H1 (cell line): ENCODE results near the gene APBA3. TPM values are rescaled to one million over a fixed set of nuclear protein-coding genes. Genes with fewer than 3 reads are reported as not detected.

Experiments
- CTCF ChIA-PET: fragments of 300-600 bp; sonication (Branson Sonifier 250); formaldehyde crosslinking; loops from one replicate; lab custom pipeline; 2021; ENCODE audit not compliant: partially characterized antibody; lab: Charles Lee
- POLR2A ChIA-PET: fragments of 300-600 bp; sonication (Branson Sonifier 250); formaldehyde crosslinking; loops from one replicate; lab custom pipeline; 2021; ENCODE audit warnings: inconsistent platforms; ENCODE audit not compliant: partially characterized antibody; lab: Charles Lee
- DNase-seq, 2 experiments: peaks; one replicate each; pipeline versions ENCODE4 v3.0.0 to v3.0.0-alpha.2; 2010 to 2022; ENCODE audit warnings: low spot score in 2 of 2, low read depth in 1 of 2, mixed read lengths in 1 of 2
- FAIRE-seq: peaks from 2 replicates; lab custom pipeline; 2011; peaks lifted over from hg19 to GRCh38; lab: Jason Lieb, UNC
- H2AFZ ChIP-seq: 2 replicates; pipeline ENCODE4 v1.8.1; 2012; ENCODE audit warnings: low read length, inconsistent platforms
- H2AK5ac ChIP-seq: 2 replicates; pipeline ENCODE4 v1.6.1; 2013; ENCODE audit warnings: low read depth, low read length
- H2BK120ac ChIP-seq: replicated peaks from 2 replicates; pipeline ENCODE3; 2013; ENCODE audit warnings: low read depth, low read length, inconsistent platforms
- H2BK12ac ChIP-seq: 2 replicates; pipeline ENCODE4 v1.6.1; 2013; ENCODE audit warnings: low read depth, low read length
- H2BK15ac ChIP-seq: 2 replicates; pipeline ENCODE4 v1.6.1; 2013; ENCODE audit warnings: low read length
- H2BK20ac ChIP-seq: 2 replicates; pipeline ENCODE4 v1.6.1; 2013; ENCODE audit warnings: low read length
- H2BK5ac ChIP-seq: 2 replicates; pipeline ENCODE4 v1.6.1; 2013; ENCODE audit warnings: low read depth, low read length
- H3K14ac ChIP-seq: 2 replicates; pipeline ENCODE4 v1.6.1; 2013; ENCODE audit warnings: inconsistent platforms; ENCODE audit not compliant: insufficient read length
- H3K18ac ChIP-seq: 2 replicates; pipeline ENCODE4 v1.6.1; 2013; ENCODE audit warnings: low read length; ENCODE audit errors: extremely low read depth
- H3K23ac ChIP-seq: 2 replicates; pipeline ENCODE4 v1.6.1; 2013; ENCODE audit warnings: inconsistent platforms; ENCODE audit not compliant: insufficient read length
- H3K23me2 ChIP-seq: 2 replicates; pipeline ENCODE4 v1.6.1; 2013; ENCODE audit warnings: low read depth, low read length
- H3K27ac ChIP-seq: 2 replicates; pipeline ENCODE4 v1.6.1; 2011; ENCODE audit warnings: low read depth, low read length, inconsistent platforms
- H3K27me3 ChIP-seq, 4 experiments: replicated peaks in 1 of 4; 1 replicate in 1 of 4; 2 replicates in 3 of 4; pipeline versions ENCODE4 v1.6.1 to v1.8.1; 2011 to 2013; ENCODE audit warnings: low read length in 3 of 4, mild to moderate bottlenecking in 3 of 4, inconsistent platforms in 2 of 4, mixed read lengths in 2 of 4, moderate library complexity in 1 of 4; ENCODE audit not compliant: control insufficient read depth in 3 of 4, insufficient read depth in 3 of 4; ENCODE audit errors: extremely low read depth in 1 of 4
- H3K36me3 ChIP-seq, 4 experiments: 2 replicates each; pipeline versions ENCODE4 v1.6.1 to v1.8.1; 2011 to 2013; ENCODE audit warnings: mild to moderate bottlenecking in 4 of 4, low read length in 3 of 4, moderate library complexity in 2 of 4, control low read depth in 1 of 4, inconsistent platforms in 1 of 4; ENCODE audit not compliant: insufficient read depth in 4 of 4, control insufficient read depth in 2 of 4
- H3K4ac ChIP-seq: replicated peaks from 2 replicates; pipeline ENCODE3; 2013; ENCODE audit warnings: low read length, low read depth, mixed read lengths, inconsistent platforms; ENCODE audit not compliant: insufficient read length
- H3K4me1 ChIP-seq, 4 experiments: replicated peaks in 1 of 4; 1 replicate in 1 of 4; 2 replicates in 3 of 4; pipeline versions ENCODE4 v1.6.1 to v1.8.1; 2011 to 2013; ENCODE audit warnings: low read length in 3 of 4, inconsistent platforms in 2 of 4, mixed read lengths in 1 of 4; ENCODE audit not compliant: insufficient read depth in 4 of 4, control insufficient read depth in 3 of 4
- H3K4me2 ChIP-seq, 2 experiments: 2 replicates each; pipeline versions ENCODE4 v1.6.1 to v1.8.1; 2011 to 2013; ENCODE audit warnings: low read depth in 2 of 2, low read length in 2 of 2, control low read depth in 1 of 2, inconsistent platforms in 1 of 2, mild to moderate bottlenecking in 1 of 2; ENCODE audit not compliant: insufficient read depth in 1 of 2
- H3K4me3 ChIP-seq, 4 experiments: fragments of 200-600, 300-600 bp in 1 of 4; sonication (generic), shearing (Covaris generic), sonication (Bioruptor Twin) in 1 of 4; 2 replicates each; pipeline versions ENCODE4 v1.5.1 to v1.8.1; 2011 to 2016; ENCODE audit warnings: low read length in 4 of 4, low read depth in 3 of 4, control low read depth in 2 of 4, inconsistent platforms in 2 of 4, mild to moderate bottlenecking in 2 of 4, mixed read lengths in 1 of 4, moderate library complexity in 1 of 4; ENCODE audit not compliant: insufficient read depth in 2 of 4; ENCODE audit errors: extremely low read depth in 1 of 4
- H3K56ac ChIP-seq: replicated peaks from 2 replicates; pipeline ENCODE3; 2013; ENCODE audit warnings: low read depth, mild to moderate bottlenecking, mixed read lengths, low read length, inconsistent platforms; ENCODE audit not compliant: insufficient read length
- H3K79me1 ChIP-seq: 2 replicates; pipeline ENCODE4 v1.6.1; 2013; ENCODE audit warnings: low read depth, low read length, control low read depth
- H3K79me2 ChIP-seq, 2 experiments: 2 replicates each; pipeline versions ENCODE4 v1.6.1 to v1.8.1; 2012 to 2013; ENCODE audit warnings: low read length in 2 of 2, mild to moderate bottlenecking in 2 of 2, inconsistent platforms in 1 of 2; ENCODE audit not compliant: insufficient read depth in 2 of 2, control insufficient read depth in 1 of 2
- H3K9ac ChIP-seq, 4 experiments: replicated peaks in 1 of 4; 1 replicate in 1 of 4; 2 replicates in 3 of 4; pipeline versions ENCODE4 v1.6.1 to v1.8.1; 2011 to 2013; ENCODE audit warnings: low read depth in 3 of 4, low read length in 3 of 4, control low read depth in 2 of 4, mild to moderate bottlenecking in 2 of 4, moderate library complexity in 2 of 4, inconsistent platforms in 1 of 4; ENCODE audit errors: extremely low read depth in 1 of 4
- H3K9me3 ChIP-seq, 2 experiments: 2 replicates each; pipeline versions ENCODE4 v1.6.1 to v1.8.1; 2012 to 2013; ENCODE audit warnings: mild to moderate bottlenecking in 2 of 2, moderate library complexity in 2 of 2, control low read depth in 1 of 2, inconsistent platforms in 1 of 2, low read depth in 1 of 2, low read length in 1 of 2, mixed read lengths in 1 of 2; ENCODE audit not compliant: insufficient read depth in 2 of 2
- H4K20me1 ChIP-seq, 2 experiments: replicated peaks in 1 of 2; 2 replicates each; pipeline versions ENCODE3 to v1.8.1; 2011 to 2013; ENCODE audit warnings: inconsistent platforms in 2 of 2, low read length in 2 of 2, mild to moderate bottlenecking in 1 of 2; ENCODE audit not compliant: insufficient read depth in 2 of 2, control insufficient read depth in 1 of 2
- H4K5ac ChIP-seq: 2 replicates; pipeline ENCODE4 v1.6.1; 2013; ENCODE audit warnings: low read length, low read depth, mixed read lengths, inconsistent platforms; ENCODE audit not compliant: insufficient read length
- H4K8ac ChIP-seq: 2 replicates; pipeline ENCODE4 v1.8.0; 2013; ENCODE audit warnings: mild to moderate bottlenecking, moderate library complexity, low read length, inconsistent platforms; ENCODE audit not compliant: insufficient read depth; ENCODE audit errors: extremely low read depth
- H4K91ac ChIP-seq: replicated peaks from 2 replicates; pipeline ENCODE3; 2013; ENCODE audit warnings: low read length, mixed read lengths, inconsistent platforms; ENCODE audit not compliant: insufficient read length
- BRCA1 ChIP-seq: IDR thresholded peaks from 2 replicates; pipeline ENCODE4 v1.6.1; 2012; ENCODE audit warnings: low read depth, low read length, improper control_type of control experiment
- CEBPB ChIP-seq: IDR thresholded peaks from 2 replicates; pipeline ENCODE4 v1.6.1; 2012; ENCODE audit warnings: low read depth, low read length
- CHD1 ChIP-seq: IDR thresholded peaks from 2 replicates; pipeline ENCODE4 v1.6.1; 2012; ENCODE audit warnings: low read depth, low read length, improper control_type of control experiment
- CREB1 ChIP-seq: IDR thresholded peaks from 2 replicates; pipeline ENCODE4 v1.6.1; 2012; ENCODE audit warnings: inconsistent platforms
- EZH2 ChIP-seq: fragments of 200-600 bp; sonication (generic); IDR thresholded peaks from 2 replicates; pipeline ENCODE4 v1.7.1; 2012; ENCODE audit warnings: low read depth, mild to moderate bottlenecking, moderate library complexity, low read length, inconsistent platforms; ENCODE audit not compliant: severe bottlenecking
- GABPA ChIP-seq: IDR thresholded peaks from 2 replicates; pipeline ENCODE4 v1.6.1; 2011; ENCODE audit warnings: mild to moderate bottlenecking, low read length, moderate library complexity, borderline replicate concordance; ENCODE audit not compliant: insufficient read depth
- MAFK ChIP-seq: IDR thresholded peaks from 2 replicates; pipeline ENCODE4 v1.6.1; 2012; ENCODE audit warnings: low read depth, mild to moderate bottlenecking, improper control_type of control experiment, low read length
- NANOG ChIP-seq: IDR thresholded peaks from 2 replicates; pipeline ENCODE4 v1.6.1; 2011; ENCODE audit warnings: low read length, low read depth, mild to moderate bottlenecking, inconsistent platforms; ENCODE audit not compliant: insufficient read depth, poor library complexity, severe bottlenecking
- POU5F1 ChIP-seq: IDR thresholded peaks from 2 replicates; pipeline ENCODE4 v1.6.1; 2011; ENCODE audit warnings: low read depth, mild to moderate bottlenecking, low read length, moderate library complexity
- RAD21 ChIP-seq, 2 experiments: IDR thresholded peaks in 1 of 2; conservative IDR thresholded peaks in 1 of 2; 2 replicates each; pipeline ENCODE4 v1.6.1; 2011; ENCODE audit warnings: low read depth in 2 of 2, low read length in 2 of 2, improper control_type of control experiment in 1 of 2, inconsistent platforms in 1 of 2, mild to moderate bottlenecking in 1 of 2, moderate library complexity in 1 of 2
- RXRA ChIP-seq: IDR thresholded peaks from 2 replicates; pipeline ENCODE4 v1.6.1; 2011; ENCODE audit warnings: low read depth, mild to moderate bottlenecking, low read length, moderate library complexity; ENCODE audit not compliant: insufficient read depth
- SIRT6 ChIP-seq: IDR thresholded peaks from one replicate; pipeline ENCODE4 v1.7.1; 2012; ENCODE audit warnings: low read length, inconsistent platforms
- ZNF274 ChIP-seq: IDR thresholded peaks from 2 replicates; pipeline ENCODE4 v1.7.0; 2012; ENCODE audit warnings: low read length, borderline replicate concordance; ENCODE audit errors: extremely low read depth
- WGBS, 2 experiments: shearing (Covaris generic) in 1 of 2; methylation state at CpG; one replicate each; pipeline versions ENCODE4 v1.1.6 to v1.1.7; 2013 to 2015; ENCODE audit warnings: low lambda C conversion rate in 2 of 2, mixed read lengths in 2 of 2, inconsistent platforms in 1 of 2, low coverage in 1 of 2, missing lambda C conversion rate in 1 of 2; ENCODE audit not compliant: insufficient replicate concordance in 2 of 2, insufficient coverage in 1 of 2, insufficient read length in 1 of 2; ENCODE audit errors: extremely low coverage in 1 of 2, missing lambda C conversion rate in 1 of 2; 5-methylcytosine and 5-hydroxymethylcytosine counted together
- polyA plus RNA-seq, 7 experiments: library from polyadenylated mRNA; depleted of rRNA in 3 of 7; stranded (reverse) in 5 of 7; unstranded in 2 of 7; fragments of >200 nt in 5 of 7; fragments of 200-250 nt in 2 of 7; gene quantifications; 1 replicate in 5 of 7; 2 replicates in 1 of 7; 4 replicates in 1 of 7; pipeline versions ENCODE4 v1.2.1 to v1.2.3, GENCODE V29; 2011 to 2013; ENCODE audit warnings: missing spikeins in 2 of 7, mixed read lengths in 2 of 7
- total RNA-seq: library from RNA; stranded (reverse); fragmentation: NEBNext Ultra II Directional; extraction: Animal tissue kit (Norgen Biotek cat#: 25700); gene quantifications from 2 replicates; pipeline ENCODE4 v1.2.1, GENCODE V29; 2021

APBA3 gene
- total and polyA plus RNA-seq, 2 of the 8 experiments (the other 6 are each of a cell fraction or from before 2014, with no cell fraction given) = 21.4 to 36.9 TPM

DNA sequence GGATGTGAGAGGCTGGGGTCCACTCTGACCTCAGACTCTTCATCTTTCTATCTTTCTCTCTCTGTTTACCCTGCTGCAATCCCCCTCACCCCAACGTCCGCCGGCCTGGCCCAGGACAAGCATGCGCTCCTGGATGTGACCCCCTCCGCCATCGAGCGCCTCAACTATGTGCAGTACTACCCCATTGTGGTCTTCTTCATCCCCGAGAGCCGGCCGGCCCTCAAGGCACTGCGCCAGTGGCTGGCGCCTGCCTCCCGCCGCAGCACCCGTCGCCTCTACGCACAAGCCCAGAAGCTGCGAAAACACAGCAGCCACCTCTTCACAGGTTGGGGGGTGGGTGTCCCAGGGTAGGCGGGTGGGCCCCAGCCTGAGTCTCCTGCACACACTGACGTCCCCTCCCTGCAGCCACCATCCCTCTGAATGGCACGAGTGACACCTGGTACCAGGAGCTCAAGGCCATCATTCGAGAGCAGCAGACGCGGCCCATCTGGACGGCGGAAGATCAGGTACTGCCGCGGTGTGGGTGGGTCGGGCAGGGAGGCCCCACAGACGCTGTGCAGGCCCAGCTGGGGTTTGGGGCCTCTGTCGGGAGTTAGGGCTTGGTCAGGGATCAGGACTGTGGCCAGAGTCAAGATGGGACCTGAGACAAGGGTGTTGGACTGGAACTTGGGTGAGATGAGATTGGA lies 15.0 kb downstream of the APBA3 start:
- Histone ChIP-seq H3K14ac (no peak overlapping the region), H3K23ac (no peak overlapping the region), H3K4me1 (no peaks in the 10 kb centered on the region), H3K27ac (no peak overlapping the region), H4K20me1 (peaks cover 0 to 5% of the 10 kb centered on the region in 2 experiments), H2BK120ac (no peak overlapping the region), H2BK15ac (no peak overlapping the region), H3K4ac (no peak overlapping the region), H4K5ac (no peak overlapping the region), H3K79me1 (no peaks in the 10 kb centered on the region), H3K79me2 (no peaks in the 10 kb centered on the region), H2AFZ (no peak overlapping the region), H3K9ac (no peak overlapping the region), H4K91ac (no peak overlapping the region), H3K18ac (no peak overlapping the region), H3K9me3 (no peaks in the 10 kb centered on the region), H3K23me2 (no peaks in the 10 kb centered on the region), H2BK5ac (no peak overlapping the region), H2BK20ac (no peak overlapping the region), H3K4me3 (no peak overlapping the region), H3K27me3 (no peaks in the 10 kb centered on the region), H2BK12ac (no peak overlapping the region), H3K36me3 (peaks cover 0 to 20% (median 10%) of the 10 kb centered on the region in 4 experiments; a peak in 4 of 8 replicates), H2AK5ac (no peak overlapping the region), H3K56ac (no peak overlapping the region), H3K4me2 (no peak overlapping the region), H4K8ac (no peak overlapping the region)
- ChIA-PET POLR2A (interaction anchor here (0.6 to 1.8 kb wide), 7 partner anchors 10 to 237 kb away, joined by 3 to 10 read pairs (median 3); partner anchors contain the start of genes APBA3 and MRPL54), CTCF (interaction anchor here (0.9 to 1.3 kb wide), 2 partner anchors 14 to 42 kb away, joined by 3 to 6 read pairs; no protein-coding TSS in a partner anchor)
- FAIRE-seq (no peak), DNase-seq (no peak)
- WGBS, 2 experiments = 88% methylated on average over 31 of the region's 31 CpGs; no CpG with 5 or more reads in 1 of the 2 experiments
- TF ChIP-seq RXRA (no peak), CHD1 (no peak), CEBPB (no peak), EZH2 (no peak), POU5F1 (no peak), RAD21 (IDR thresholded peaks at IDR 0.05 in 1 of 2, conservative IDR thresholded peaks at IDR 0.05 in 1 of 2; ENCODE audit: low read depth in 2 of 2, low read length in 2 of 2) (no peak), ZNF274 (no peak), NANOG (no peak), MAFK (no peak), GABPA (no peak), SIRT6 (no peak), BRCA1 (no peak), CREB1 (no peak)
